Activated CD4-positive, alpha-beta T cell treated with anti-CD3 and anti-CD28 coated beads, Interleukin-2, amount 50 U/mL, for 4 hours (primary cell): ENCODE measurements around the gene ATL2.
"Not testable (repeated sequence)": the region's sequence is repeated elsewhere in the genome, so short reads cannot be mapped to it uniquely, and the experiment has no call there.

Source experiments
- DNase-seq, 2 experiments: peaks; one replicate each; pipeline ENCODE4 v3.0.0-alpha.2; 2020

ATL2 gene

GRCh38 chr2:38322224-38322914, 54.7 kb downstream of the ATL2 start:
- DNase-seq = no peak

DNA sequence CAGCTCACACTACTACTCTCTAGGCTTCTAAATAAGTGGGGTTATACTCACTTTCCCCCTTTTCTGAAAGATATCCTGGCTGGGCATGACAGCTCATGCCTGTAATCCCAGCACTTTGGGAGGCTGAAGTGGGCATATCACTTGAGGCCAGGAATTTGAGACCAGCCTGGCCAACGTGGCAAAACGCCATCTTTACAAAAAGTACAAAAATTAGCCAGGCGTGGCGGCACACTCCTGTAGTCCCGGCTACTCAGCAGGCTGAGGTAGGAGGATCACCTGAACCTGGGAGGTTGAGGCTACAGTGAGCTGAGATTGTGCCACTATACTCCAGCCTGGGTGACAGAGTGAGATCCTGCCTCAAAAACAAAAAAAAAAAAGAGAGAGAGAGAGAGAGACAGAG, 57.8 kb downstream of the ATL2 start:
- DNase-seq = not testable (repeated sequence)

DNA sequence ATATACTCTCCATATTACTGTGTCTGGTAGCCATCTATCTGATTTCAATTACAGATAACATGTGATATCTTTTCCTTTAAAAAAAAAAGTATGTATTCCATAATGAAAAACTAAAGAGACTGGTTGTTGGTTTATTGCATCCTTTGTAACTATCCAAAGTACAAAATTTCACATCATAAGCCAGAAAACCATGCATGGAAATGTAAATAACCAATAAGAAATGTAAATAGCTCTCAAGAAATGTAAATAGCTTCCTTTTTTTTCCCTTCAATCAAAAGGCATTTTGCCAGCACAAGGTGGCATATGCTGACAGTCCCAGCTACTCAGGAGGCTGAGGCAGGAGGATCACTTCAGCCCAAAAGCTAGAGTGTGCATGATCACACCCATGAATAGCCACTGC, 59.3 kb downstream of the ATL2 start:
- no peak for DNase-seq

DNA sequence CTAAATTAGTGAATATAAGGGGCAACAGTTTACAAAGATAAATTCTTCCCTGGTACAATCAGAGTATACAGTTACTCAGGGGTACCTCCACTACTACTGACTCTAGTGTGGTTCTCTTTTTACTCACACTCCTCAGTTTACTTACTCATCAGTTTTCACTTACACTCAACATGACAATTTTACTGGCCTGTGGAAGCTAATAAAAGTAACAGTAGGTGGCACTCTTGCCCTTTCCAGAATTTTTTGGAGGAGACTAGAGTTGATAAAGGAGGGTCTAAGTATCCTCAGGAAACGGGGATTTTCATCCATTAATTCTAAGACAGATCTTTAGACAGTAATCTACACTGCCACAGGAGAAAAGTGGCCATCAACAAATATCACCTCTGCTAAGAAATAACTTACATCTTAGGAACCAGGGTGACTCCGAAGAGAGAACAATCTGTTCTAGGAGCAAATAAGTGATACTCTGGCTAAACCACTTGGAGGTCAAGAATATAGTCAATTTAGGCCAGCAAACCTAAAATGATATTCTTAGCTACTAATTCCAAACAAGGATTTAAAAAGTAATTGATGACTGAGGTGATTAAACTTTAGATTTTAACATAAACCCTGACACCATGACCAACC, 61.3 kb downstream of the ATL2 start:
- no peak for DNase-seq

DNA sequence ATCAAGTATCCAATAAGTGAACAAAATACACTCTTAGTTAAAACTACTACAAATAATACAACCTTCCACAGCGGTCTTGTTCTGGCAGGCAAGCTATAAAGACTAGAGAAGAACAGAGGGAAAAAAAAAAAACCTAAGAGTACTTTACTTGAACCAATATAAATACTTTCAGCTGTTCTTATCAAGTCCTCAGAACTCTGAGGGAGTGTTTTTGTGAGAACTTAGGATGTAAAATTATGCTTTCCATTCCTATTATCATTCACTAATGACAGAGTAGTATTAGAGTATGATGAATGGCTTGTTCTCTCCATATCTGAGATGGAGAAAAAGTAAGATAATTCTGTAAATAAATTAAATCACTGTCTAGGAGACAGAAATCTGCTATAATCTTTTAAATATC, 68.3 kb downstream of the ATL2 start:
- DNase-seq = no peak

- DNase-seq = no peak
Measured at GRCh38 chr2:38301969-38302702, 74.9 kb downstream of the ATL2 start.

- DNase-seq = no peak
Measured at GRCh38 chr2:38301340-38301968, 75.6 kb downstream of the ATL2 start.

DNA sequence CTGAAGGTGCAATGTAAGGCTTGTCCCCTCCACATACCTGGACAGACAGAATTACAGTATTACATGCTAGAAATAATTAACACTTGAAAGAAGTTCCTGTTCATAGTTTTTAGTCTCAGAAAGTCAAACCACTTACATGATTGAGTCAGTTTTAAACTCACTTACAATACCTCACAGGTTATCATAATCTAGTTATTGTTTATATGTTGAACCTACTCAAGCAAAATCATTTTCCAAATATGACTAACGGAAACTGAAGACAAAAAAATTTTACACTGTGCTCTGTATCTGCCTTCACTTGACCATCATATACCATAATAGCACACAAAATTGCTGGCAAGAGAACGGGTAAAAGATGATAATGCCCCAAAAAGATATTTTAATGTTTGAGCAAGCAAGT, 78.5 kb downstream of the ATL2 start:
- no peak for DNase-seq

GRCh38 chr2:38296197-38296780, 80.8 kb downstream of the ATL2 start:
- no peak for DNase-seq

DNA sequence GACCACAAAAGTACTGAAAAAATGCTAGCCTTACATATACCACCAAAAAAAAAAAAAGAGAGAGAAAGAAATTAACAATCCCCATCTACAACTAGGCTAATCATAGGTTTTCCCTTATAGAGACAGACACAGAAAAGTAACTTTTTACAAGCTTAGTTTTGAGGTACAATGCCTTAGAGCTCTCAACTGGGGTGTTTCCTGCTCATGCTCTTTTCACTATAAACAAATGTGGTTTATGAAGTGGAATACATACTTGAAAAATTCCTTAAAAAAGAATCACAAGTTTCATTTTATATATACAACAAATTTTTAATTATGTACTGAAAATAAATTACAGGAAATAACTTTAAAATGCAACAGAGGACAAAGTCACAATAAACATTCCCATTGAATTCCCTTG, 82.5 kb downstream of the ATL2 start:
- no peak for DNase-seq

GRCh38 chr2:38293152-38293865, 83.8 kb downstream of the ATL2 start:
- DNase-seq = no peak

- no peak for DNase-seq
Measured at GRCh38 chr2:38290332-38290731, 86.7 kb downstream of the ATL2 start.

DNA sequence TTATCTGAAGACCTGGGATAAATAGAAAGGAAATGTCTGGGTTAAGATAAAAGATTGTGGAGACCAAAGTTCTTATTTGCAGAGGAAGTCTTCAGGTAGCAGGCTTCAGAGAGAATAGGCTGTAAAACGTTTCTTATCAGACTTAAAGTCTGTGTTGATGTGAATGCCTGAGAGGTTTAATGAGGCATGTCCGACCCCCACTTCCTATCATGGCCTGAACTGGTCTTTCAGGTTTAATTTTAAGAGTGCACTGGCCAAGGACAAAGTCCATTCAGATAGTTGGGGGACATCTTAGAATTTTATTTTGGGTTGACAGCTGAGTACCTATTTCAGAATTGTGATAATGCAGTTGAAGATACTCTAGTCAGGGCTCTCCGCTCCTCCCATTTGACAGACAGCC, 92.1 kb downstream of the ATL2 start:
- DNase-seq = no peak

GRCh38 chr2:38281095-38281742, 95.9 kb downstream of the ATL2 start:
- DNase-seq = no peak

GRCh38 chr2:38279201-38279600, 97.9 kb downstream of the ATL2 start:
- DNase-seq = no peak

DNA sequence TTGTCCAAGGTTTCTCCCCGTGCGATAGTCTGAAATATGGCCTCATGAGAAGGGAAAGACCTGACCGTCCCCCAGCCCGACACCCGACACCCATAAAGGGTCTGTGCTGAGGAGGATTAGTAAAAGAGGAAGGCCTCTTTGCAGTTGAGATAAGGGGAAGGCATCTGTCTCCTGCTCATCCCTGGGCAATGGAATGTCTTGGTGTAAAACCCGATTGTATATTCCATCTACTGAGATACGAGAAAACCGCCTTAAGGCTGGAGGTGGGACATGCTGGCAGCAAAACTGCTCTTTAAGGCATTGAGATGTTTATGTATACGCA, 99.0 kb downstream of the ATL2 start:
- not testable (repeated sequence) for DNase-seq

GRCh38 chr2:38277245-38278116, 99.6 kb downstream of the ATL2 start:
- DNase-seq = no peak

DNA sequence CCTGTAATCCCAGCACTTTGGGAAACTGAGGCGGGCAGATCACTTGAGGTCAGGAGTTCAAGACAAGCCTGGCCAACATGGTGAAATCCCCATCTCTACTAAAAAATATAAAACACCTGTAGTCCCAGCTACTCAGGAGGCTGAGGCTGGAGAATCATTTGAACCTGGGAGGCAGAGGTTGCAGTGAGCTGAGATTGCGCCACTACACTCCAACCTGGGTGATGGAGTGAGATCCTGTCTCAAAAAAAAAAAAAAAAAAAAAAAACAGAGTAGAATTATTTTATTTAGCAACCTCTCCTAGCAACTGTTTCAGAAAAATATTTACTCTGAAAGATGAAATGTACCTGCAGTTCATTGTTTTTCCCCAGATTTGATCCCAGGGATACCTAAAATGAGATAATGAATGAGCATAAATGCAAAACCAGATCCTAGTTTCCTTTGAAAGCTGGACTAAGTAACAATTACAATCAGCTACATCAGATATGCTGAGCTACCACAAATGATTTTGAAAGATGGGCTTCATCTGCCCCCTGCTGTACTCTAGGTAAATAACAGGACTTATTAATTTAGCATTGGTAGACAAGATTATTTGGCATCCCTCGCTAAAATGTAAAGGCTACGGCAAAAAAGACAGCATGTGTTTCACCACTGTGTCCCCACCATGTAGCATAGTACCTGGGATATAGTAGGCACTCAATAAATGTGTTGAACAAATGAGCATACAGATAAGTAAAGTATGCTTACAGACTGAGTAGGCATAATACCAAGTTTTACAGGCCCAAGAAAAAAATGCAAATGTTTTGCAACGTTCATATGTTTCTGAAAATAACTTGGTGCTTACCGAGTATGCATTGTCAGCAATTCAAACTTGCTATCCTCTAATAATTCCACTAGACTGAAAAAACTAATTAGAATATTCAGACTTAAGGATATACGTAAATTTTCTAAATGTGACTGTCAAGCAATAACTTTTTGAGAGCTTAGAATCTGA, 102.5 kb downstream of the ATL2 start:
- no peak for DNase-seq

DNA sequence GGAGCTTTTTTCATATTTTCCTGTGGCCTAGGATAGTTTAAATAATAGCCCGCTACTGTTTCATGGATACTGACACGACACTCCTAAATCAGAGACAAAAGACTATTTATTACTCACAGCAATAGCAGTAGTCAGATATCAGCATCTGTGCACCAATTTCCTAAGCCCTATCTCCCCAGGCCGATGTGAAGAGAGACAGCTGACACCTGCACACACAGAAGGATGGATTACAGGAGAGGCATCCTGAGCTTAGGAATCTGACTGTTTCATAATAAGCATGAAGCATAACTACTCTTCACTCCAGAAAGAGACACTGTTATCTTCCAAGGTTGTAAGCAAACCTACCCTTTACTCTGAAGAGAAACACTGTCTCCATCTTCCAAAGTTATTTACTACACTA, 105.4 kb downstream of the ATL2 start:
- DNase-seq = no peak

DNA sequence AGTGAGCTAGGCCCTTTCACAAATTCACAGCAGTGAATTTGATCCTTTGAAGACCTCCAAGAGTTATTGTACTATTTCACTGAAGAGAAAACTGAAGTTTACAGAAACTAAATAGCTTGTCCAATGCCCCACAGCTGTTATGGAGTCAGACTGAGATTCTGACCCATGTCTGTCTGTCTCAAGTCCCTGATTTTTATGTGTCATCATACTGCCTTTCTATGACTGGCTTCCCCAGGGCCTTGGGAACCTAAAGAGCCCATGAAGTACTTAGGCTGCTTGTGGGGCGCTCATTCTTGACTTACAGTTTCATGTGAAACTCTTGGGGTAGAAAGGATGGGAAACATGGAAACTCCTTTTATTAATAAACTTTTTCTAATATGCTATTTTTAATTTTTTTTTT, 107.7 kb downstream of the ATL2 start:
- DNase-seq = no peak
